ENCODE results near the gene IL17C.
"Not testable (repeated sequence)": the region's sequence is repeated elsewhere in the genome, so short reads cannot be mapped to it uniquely, and the experiment has no call there.

IL17C gene, protein sequence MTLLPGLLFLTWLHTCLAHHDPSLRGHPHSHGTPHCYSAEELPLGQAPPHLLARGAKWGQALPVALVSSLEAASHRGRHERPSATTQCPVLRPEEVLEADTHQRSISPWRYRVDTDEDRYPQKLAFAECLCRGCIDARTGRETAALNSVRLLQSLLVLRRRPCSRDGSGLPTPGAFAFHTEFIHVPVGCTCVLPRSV

GRCh38 chr16:88638323-88639230 lies at the start of gene IL17C:
Gene IL17C, plus strand, starts transcription at chr16:88638572. Its CDS starts 70 bp downstream, at chr16:88638642.
- DNase-seq, result no peak

- DNase-seq, result no peak
Observed at GRCh38 chr16:88588754-88589153, 49.6 kb upstream of the IL17C start.

DNA sequence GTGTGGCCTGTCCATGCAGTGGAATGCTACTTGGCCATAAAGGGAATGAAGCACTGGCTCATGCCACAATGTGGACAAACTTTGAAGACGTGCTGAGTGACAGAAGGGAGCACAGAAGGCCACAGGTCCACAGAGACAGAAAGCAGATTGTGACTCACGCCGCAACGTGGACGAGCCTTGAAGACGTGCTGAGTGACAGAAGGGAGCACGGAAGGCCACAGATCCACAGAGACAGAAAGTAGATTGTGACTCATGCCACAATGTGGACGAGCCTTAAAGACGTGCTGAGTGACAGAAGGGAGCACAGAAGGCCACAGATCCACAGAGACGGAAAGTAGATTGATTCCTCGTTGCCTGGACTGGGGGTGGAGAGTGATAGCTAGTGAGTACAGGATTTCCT lies 48.9 kb upstream of the IL17C start:
- no peak for DNase-seq

DNA sequence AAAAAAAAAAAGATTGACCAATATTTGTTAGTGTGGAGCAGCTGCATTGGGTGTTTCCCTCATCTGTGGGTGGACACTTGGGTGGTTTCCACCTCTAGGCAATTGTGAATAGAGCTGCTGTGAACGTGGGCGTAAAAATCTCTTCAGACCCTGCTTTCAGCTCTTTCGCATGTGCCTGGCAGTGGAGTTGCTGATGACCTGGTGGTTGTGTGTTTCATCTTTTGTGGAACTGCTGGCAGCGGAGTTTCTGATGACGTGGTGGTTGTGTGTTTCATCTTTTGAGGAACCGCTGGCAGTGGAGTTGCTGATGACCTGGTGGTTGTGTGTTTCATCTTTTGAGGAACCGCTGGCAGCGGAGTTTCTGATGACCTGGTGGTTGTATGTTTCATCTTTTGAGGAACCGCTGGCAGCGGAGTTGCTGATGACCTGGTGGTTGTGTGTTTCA lies 46.8 kb upstream of the IL17C start:
- DNase-seq, result no peak

DNA sequence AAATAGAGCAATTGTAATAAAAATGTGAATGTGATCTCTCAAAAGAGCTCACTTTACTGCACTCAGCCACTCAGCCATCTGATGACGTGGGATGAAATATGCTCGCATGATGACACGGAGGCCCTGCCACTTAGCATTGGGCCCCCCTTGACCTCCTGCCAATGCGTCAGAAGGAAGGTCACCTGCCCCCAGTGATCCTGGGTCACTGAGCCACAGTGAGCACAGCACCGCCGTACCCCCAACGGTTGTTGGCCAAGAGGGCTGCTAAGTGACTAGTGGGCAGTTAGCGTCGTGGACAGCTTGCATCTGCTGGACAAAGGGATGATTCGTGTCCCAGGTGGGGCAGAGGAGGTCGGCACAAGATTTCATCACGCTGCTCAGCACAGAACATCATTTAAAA lies 45.3 kb upstream of the IL17C start:
- no peak for DNase-seq

DNA sequence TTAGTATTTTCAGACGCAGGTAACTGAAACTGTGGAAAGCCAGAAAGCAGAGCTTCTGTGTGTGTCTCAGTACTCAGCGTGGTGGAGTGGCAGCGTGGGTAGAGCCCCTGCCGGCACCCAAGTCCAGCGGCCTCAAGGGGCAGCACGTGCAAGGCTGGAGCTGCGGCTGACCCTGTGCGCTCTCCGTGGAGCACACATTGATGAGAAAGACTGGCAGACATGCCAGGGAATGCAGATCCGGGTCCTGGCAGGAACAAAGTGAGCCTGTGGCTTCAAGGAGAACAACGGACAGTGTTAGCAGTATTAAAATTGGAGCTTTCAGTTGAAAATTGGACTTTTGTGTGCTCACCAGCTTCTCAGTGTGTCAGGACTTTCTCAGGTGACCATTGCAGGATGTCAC lies 44.9 kb upstream of the IL17C start:
- no peak for DNase-seq

GRCh38 chr16:88593910-88594309 lies 44.5 kb upstream of the IL17C start:
- DNase-seq, result no peak

GRCh38 chr16:88595101-88595500 lies 43.3 kb upstream of the IL17C start:
- no peak for DNase-seq

- no peak for DNase-seq
Observed at GRCh38 chr16:88595921-88596320, 42.5 kb upstream of the IL17C start.

DNA sequence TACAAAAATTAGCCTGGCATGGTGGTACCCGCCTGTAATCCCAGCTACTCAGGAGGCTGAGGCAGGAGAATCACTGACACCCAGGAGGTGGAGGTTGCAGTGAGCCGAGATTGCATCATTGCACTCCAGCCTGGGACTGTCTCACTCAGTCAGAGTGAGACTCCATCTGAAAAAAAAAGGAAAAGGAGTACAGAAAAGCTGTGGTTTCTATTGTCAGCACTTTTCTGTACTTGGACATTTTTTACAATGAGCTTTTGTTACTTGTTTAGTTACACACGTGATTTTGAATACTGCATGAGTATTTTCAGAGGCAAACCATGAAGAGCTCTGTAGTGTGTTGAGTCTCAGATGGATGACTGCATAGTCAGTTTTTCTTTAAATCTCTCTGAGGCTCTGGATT lies 41.9 kb upstream of the IL17C start:
- no peak for DNase-seq

GRCh38 chr16:88597856-88598491 lies 40.4 kb upstream of the IL17C start:
- no peak for DNase-seq

GRCh38 chr16:88599092-88599733 lies 39.2 kb upstream of the IL17C start:
- DNase-seq, result no peak

GRCh38 chr16:88599825-88600538 lies 38.4 kb upstream of the IL17C start:
- no peak for DNase-seq

- DNase-seq, result no peak
Observed at GRCh38 chr16:88600539-88600896, 37.9 kb upstream of the IL17C start.

DNA sequence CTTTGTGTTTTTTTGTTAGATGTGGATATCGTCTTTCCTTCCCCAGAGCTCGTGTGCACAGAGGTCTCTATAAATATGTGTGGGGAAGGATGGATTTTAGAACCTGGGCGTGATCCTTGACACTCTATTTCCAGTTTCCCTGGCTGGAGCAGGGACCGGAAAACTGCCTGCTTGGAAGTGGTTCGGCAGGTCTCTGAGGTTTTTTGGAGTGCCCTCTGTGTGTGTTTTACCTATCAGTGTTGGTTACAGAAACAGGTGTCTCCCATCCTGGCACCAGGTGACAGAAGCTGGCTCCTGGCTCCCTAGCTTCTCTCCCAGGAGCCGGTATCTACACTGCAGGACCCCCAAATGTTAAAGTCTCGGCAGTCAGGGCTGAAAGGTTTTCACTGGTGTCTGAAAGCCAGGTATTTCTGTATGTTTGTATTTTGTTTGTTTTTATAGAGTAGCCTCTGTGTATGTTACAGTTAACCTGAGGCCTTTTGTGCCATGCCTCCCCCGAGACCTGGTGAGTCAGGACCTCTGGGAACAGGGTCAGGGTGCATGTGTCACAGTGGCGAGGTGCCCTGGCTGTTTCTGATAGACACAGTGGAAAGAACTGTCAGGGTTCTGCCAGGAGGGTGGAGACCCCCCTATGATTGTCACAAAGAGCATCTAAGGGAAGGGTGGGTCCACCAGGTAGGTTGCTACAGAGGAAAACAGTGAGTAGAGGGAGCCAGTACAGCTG lies 36.9 kb upstream of the IL17C start:
- no peak for DNase-seq

DNA sequence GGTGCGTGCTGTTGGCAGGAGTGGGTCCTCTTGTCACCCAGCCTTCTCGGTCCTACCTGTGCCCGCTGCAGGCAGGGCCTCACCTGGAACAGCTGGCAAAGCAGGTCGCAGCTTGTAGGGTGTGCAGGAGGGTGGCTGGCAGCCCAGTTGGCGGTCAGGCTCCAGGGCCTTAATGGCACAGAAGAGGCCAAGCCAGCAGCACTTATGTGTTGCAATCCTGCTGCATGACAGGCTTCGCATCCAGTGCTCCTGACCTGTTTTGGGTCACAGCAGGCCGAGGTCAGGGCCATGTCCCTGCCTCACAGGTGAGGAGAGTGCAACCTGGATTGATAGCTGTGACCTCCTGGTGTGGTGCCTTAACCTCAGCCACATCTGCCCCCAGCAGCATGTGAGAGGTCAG lies 36.3 kb upstream of the IL17C start:
- no peak for DNase-seq

DNA sequence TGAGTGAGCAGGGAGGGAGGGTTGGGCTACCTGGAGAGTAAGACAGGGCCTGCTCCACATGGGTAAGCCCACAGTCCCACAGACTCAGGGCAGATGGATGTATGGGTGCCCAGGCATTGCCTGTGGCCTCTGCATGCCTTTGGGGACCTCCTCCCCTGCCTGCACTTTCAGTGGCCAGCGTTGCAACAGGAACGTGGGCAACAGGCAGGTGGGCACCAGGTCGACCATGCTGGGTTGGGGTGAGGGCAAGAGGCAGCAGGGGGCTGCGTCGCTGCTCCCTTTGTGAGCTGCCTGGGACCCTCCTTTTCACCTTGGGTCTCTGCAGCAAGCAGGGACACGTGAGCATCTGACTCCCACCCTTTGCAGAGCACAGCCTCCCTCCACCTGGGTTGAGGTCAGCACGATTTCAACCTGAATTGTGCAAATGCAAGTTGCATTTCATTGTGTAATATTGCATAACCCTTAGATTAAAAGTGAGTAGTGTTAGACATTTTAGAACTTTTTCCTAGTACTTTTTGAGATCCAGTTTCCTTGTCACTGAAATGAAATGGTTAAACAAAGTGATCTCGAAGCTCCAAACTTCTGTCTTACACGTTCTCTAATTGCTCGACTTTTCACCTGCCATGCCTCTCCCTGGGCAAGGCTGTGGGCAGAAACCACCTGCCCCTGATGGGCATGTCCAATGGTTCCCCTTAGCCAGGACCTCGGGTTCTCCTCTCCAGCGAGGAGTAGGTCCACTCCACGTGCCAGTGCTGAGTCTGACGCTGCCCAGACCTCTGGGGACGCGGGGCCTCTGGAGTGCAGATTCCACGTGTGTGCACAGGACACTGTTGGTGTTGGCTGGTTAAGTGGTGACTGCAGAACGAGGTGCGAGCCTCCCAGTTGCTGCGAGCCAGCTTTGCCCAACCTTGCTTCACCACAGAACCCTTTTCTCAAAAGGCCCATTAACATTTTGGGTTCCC lies 32.9 kb upstream of the IL17C start:
- no peak for DNase-seq

- DNase-seq, result no peak
Observed at GRCh38 chr16:88606148-88606757, 32.1 kb upstream of the IL17C start.

DNA sequence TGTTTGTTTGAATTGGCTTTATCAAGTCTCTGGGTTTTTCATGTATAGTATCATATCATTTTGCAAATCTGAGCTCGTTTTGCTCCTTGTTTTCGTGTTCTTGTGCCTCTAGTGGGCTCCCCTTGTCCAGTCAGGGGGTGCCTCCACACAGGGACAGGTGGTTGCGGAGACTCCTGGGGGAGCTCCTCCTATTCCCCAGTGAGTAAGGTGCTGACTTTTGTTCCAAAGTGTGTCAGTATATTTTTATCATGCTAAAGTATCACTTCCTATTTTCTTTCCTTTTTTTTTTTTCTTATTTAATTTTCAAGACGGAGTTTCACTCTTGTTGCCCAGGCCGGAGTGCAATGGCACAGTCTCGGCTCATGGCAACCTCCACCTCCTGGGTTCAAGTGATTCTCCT lies 30.3 kb upstream of the IL17C start:
- DNase-seq, result no peak

- DNase-seq, result not testable (repeated sequence)
Observed at GRCh38 chr16:88609426-88609825, 28.9 kb upstream of the IL17C start.
